Measurements from ENCODE around the gene CTBP2. TPM values are rescaled to one million over a fixed set of nuclear protein-coding genes. Genes with fewer than 3 reads are reported as not detected.

Gene CTBP2
- total and polyA plus RNA-seq, 2 of the 13 experiments (the other 11 are each of a cell fraction or from before 2014, with no cell fraction given): 0.08 TPM; not detected in 1

- DNase-seq (ENCODE audit: low spot score) (peak; percentile 47), FAIRE-seq (peak; percentile 90), ATAC-seq (peak; percentile 66)
- 63% methylated on average over 19 of the region's 20 CpGs for WGBS (ENCODE audit: low lambda C conversion rate)
- H3K4me3 ChIP-seq (replicated peaks in 1 of 3; ENCODE audit: insufficient read depth in 1 of 3, low read depth in 2 of 3, low read length in 3 of 3): no peak overlapping the region
- TF ChIP-seq CBX1 (IDR thresholded peaks at IDR 0.05; ENCODE audit: low read depth): no peak
- peak; percentile 31; the same call in 1 of the 2 replicates for TF ChIP-seq ZBTB33 (CRISPR knock-in tag; IDR thresholded peaks at IDR 0.05)
- TF ChIP-seq STAG1 (CRISPR knock-in tag; IDR thresholded peaks at IDR 0.05): peak; percentile 48
- 0 out of 2 replicates have a peak, but pooled peaks have one; percentile 3 for TF ChIP-seq ZNF687 (CRISPR knock-in tag; IDR thresholded peaks at IDR 0.05)
- peak; percentile 70 for TF ChIP-seq CTCF (CRISPR knock-in tag; IDR thresholded peaks at IDR 0.05)
- TF ChIP-seq SNAPC4 (CRISPR knock-in tag; IDR thresholded peaks at IDR 0.05): no peak
- 0 out of 2 replicates have a peak, but pooled peaks have one; percentile 12 for TF ChIP-seq POLR2G (IDR thresholded peaks at IDR 0.05; ENCODE audit: low read depth, low read length)
- 0 out of 2 replicates have a peak, but pooled peaks have one; percentile 19 for TF ChIP-seq RAD21 (CRISPR knock-in tag; IDR thresholded peaks at IDR 0.05)
- H3K4me1 ChIP-seq (ENCODE audit: insufficient read depth, low read length): peaks cover 3% of the 10 kb centered on the region; the same call in 1 of the 2 replicates
- H3K36me3 ChIP-seq (replicated peaks in 1 of 2; ENCODE audit: control insufficient read depth in 1 of 2, insufficient read depth in 2 of 2, low read length in 2 of 2): peaks cover 0 to 2% of the 10 kb centered on the region in 2 experiments; a peak in 1 of 5 replicates
- ChIA-PET POLR2A (no interaction called here), CTCF (ENCODE audit: low intra/inter-chr PET ratio, low total read pairs) (no interaction called here)
- no peaks in the 10 kb centered on the region; the same call in 1 of the 2 replicates for H4K20me1 ChIP-seq (ENCODE audit: insufficient read depth, low read length)
- H3K9me3 ChIP-seq (ENCODE audit: low read length): no peaks in the 10 kb centered on the region
- peaks cover 1 to 10% of the 10 kb centered on the region in 2 experiments; a peak in 2 of 5 replicates for H3K27me3 ChIP-seq (ENCODE audit: control insufficient read depth in 1 of 2, insufficient read depth in 2 of 2, low read length in 2 of 2)
- no peak overlapping the region for H3K9ac ChIP-seq (ENCODE audit: insufficient read depth, low read depth, low read length)
- intact Hi-C loops (cut with micrococcal nuclease; ENCODE audit: unreplicated experiment) (no loop called here), in situ Hi-C loops (cut with HindIII; ENCODE audit: extremely low pct_ligation_motif_present, low pct_unique_long_range_greater_than_20kb) (no loop called here)
- H2AFZ ChIP-seq (ENCODE audit: low read length): no peak overlapping the region
- H3K27ac ChIP-seq (ENCODE audit: extremely low read length, insufficient read depth, low read length): no peak overlapping the region
- H3K79me2 ChIP-seq (ENCODE audit: insufficient read depth, low read length): no peaks in the 10 kb centered on the region
- no peak overlapping the region for H3K4me2 ChIP-seq (ENCODE audit: low read depth, low read length)
- BruUV-seq (replicated peaks): no TSS peak
These were observed 167.7 kb downstream of the CTBP2 start for GRCh38 chr10:124992462-124993344.

All from HepG2 (cell line).